HepG2 (cell line): ENCODE data around the gene THRB. TPM values are rescaled to one million over a fixed set of nuclear protein-coding genes. Genes with fewer than 3 reads are reported as not detected.

ENCODE experiments used
- ASH2L ChIP-seq: fragments of 300-600, 200-600 bp; sonication (generic); IDR thresholded peaks from 2 replicates; pipeline ENCODE4 v1.7.0; 2017; ENCODE audit warnings: low read depth, mild to moderate bottlenecking, moderate library complexity, mixed read lengths, low read length; ENCODE audit not compliant: insufficient read length
- CEBPG ChIP-seq: IDR thresholded peaks from 2 replicates; pipeline ENCODE4 v1.6.1; 2016
- IKZF1 ChIP-seq: fragments of 450-650 bp; IDR thresholded peaks from 2 replicates; pipeline ENCODE4 v1.7.1; 2016
- MLLT10 ChIP-seq: sonication (generic); formaldehyde crosslinking; IDR thresholded peaks from 2 replicates; pipeline ENCODE4 v1.4.0; 2020; ENCODE audit warnings: missing genetic modification reagents
- POLR2A ChIP-seq, 2 experiments: IDR thresholded peaks; 2 replicates each; pipeline ENCODE4 v1.6.1; 2011; ENCODE audit warnings: low read depth in 2 of 2, low read length in 2 of 2, mild to moderate bottlenecking in 1 of 2, moderate library complexity in 1 of 2; ENCODE audit not compliant: insufficient read depth in 1 of 2
- RXRB ChIP-seq: IDR thresholded peaks from 2 replicates; pipeline ENCODE4 v1.6.1; 2016; ENCODE audit warnings: borderline replicate concordance, missing genetic modification reagents, missing compliant biosample characterization
- SOX13 ChIP-seq, 3 experiments: fragments of 450-650 bp in 1 of 3; sonication (generic) in 1 of 3; formaldehyde crosslinking in 1 of 3; IDR thresholded peaks in 2 of 3; conservative IDR thresholded peaks in 1 of 3; 2 replicates each; pipeline versions ENCODE4 v1.5.0 to v1.6.1; 2016 to 2020; ENCODE audit warnings: antibody characterized with exemption in 1 of 3, mild to moderate bottlenecking in 1 of 3, missing compliant biosample characterization in 1 of 3, missing genetic modification reagents in 1 of 3, moderate library complexity in 1 of 3
- U2AF2 ChIP-seq: fragments of 200-400 bp; formaldehyde crosslinking; IDR thresholded peaks from 2 replicates; pipeline ENCODE4 v1.6.1; 2017; ENCODE audit warnings: low read depth, mild to moderate bottlenecking, low read length
- ZC3H4 ChIP-seq: sonication (generic); formaldehyde crosslinking; IDR thresholded peaks from 2 replicates; pipeline ENCODE4 v1.4.0; 2020; ENCODE audit warnings: missing genetic modification reagents, borderline replicate concordance
- ZNF3 ChIP-seq: IDR thresholded peaks from 2 replicates; pipeline ENCODE4 v1.7.0; 2017; ENCODE audit warnings: inconsistent platforms
- ZNF432 ChIP-seq: sonication (generic); formaldehyde crosslinking; IDR thresholded peaks from 2 replicates; pipeline ENCODE4 v1.5.0; 2020; ENCODE audit warnings: missing genetic modification reagents, mild to moderate bottlenecking, borderline replicate concordance
- polyA plus RNA-seq, 8 experiments: library from polyadenylated mRNA; depleted of rRNA in 3 of 8; stranded (reverse) in 7 of 8; unstranded in 1 of 8; fragments of >200 nt; fragmentation: Illumina TruSeq in 4 of 8; extraction: Trizol in 4 of 8; gene quantifications; 2 replicates each; pipeline versions ENCODE4 v1.2.1 to v1.2.3, GENCODE V29; 2011 to 2016; ENCODE audit warnings: low read depth in 4 of 8, missing spikeins in 1 of 8, mixed read lengths in 1 of 8; ENCODE audit not compliant: insufficient read depth in 1 of 8
- total RNA-seq, 5 experiments: library from RNA; depleted of rRNA; stranded (reverse); fragments of >200 nt; fragmentation: Illumina TruSeq; extraction: Trizol; gene quantifications; 2 replicates each; pipeline ENCODE4 v1.2.3, GENCODE V29; 2016; ENCODE audit warnings: low read depth in 1 of 5
- TF ChIP-seq, protein P1 (sequence below): sonication (generic); formaldehyde crosslinking; IDR thresholded peaks from 2 replicates; pipeline ENCODE4 v1.9.0; 2021; ENCODE audit warnings: missing genetic modification reagents, borderline replicate concordance
- TF ChIP-seq, protein P2 (sequence below): sonication (generic); formaldehyde crosslinking; IDR thresholded peaks from 2 replicates; pipeline ENCODE4 v1.5.0; 2020; ENCODE audit warnings: missing genetic modification reagents, mild to moderate bottlenecking, borderline replicate concordance
- TF ChIP-seq, protein P3 (sequence below): sonication (generic); formaldehyde crosslinking; IDR thresholded peaks from 2 replicates; pipeline ENCODE4 v1.5.1; 2020; ENCODE audit warnings: mild to moderate bottlenecking, missing genetic modification reagents, borderline replicate concordance
- TF ChIP-seq, protein P4 (sequence below): sonication (generic); formaldehyde crosslinking; IDR thresholded peaks from 2 replicates; pipeline ENCODE4 v1.8.1; 2023; ENCODE audit warnings: mild to moderate bottlenecking, missing genetic modification reagents
- TF ChIP-seq, protein P5 (sequence below): sonication (generic); formaldehyde crosslinking; IDR thresholded peaks from 2 replicates; pipeline ENCODE4 v1.5.0; 2020; ENCODE audit warnings: mild to moderate bottlenecking, missing genetic modification reagents

Gene THRB
- total and polyA plus RNA-seq, 2 of the 13 experiments (the other 11 are each of a cell fraction or from before 2014, with no cell fraction given): 4.7 to 22.7 TPM

DNA sequence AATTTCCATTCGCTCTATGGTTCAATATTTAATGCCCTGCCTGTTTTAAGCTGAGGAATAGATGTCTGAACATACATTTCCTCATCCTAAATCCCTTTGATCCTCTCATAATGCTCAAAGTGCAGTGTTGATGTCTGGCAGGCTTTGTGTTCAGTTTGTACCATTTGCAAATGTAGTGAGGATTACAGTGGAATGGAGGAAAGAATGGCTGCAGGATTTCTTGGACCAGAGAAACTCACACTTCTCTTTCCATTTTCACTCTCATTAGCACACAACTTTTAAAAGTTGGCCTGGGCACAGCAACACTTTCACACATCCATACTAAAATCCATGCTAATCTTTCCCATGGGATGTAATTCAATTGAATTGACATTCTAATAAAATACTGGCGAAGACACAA lies 28.6 kb upstream of the THRB start (continued):
- TF ChIP-seq, protein P1, sequence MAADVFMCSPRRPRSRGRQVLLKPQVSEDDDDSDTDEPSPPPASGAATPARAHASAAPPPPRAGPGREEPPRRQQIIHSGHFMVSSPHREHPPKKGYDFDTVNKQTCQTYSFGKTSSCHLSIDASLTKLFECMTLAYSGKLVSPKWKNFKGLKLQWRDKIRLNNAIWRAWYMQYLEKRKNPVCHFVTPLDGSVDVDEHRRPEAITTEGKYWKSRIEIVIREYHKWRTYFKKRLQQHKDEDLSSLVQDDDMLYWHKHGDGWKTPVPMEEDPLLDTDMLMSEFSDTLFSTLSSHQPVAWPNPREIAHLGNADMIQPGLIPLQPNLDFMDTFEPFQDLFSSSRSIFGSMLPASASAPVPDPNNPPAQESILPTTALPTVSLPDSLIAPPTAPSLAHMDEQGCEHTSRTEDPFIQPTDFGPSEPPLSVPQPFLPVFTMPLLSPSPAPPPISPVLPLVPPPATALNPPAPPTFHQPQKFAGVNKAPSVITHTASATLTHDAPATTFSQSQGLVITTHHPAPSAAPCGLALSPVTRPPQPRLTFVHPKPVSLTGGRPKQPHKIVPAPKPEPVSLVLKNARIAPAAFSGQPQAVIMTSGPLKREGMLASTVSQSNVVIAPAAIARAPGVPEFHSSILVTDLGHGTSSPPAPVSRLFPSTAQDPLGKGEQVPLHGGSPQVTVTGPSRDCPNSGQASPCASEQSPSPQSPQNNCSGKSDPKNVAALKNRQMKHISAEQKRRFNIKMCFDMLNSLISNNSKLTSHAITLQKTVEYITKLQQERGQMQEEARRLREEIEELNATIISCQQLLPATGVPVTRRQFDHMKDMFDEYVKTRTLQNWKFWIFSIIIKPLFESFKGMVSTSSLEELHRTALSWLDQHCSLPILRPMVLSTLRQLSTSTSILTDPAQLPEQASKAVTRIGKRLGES (CRISPR knock-in tag): no peak
- TF ChIP-seq SOX13 (IDR thresholded peaks at IDR 0.05) (no peak), SOX13 (CRISPR knock-in tag; conservative IDR thresholded peaks at IDR 0.05 in 1 of 2, IDR thresholded peaks at IDR 0.05 in 1 of 2) (peak in 1 of 2 experiments; percentile 68; a peak in 2 of 4 replicates), RXRB (CRISPR knock-in tag) (peak; percentile 57), CEBPG (CRISPR knock-in tag) (peak; percentile 52), ZNF432 (CRISPR knock-in tag) (no peak), ZNF3 (CRISPR knock-in tag) (no peak), ASH2L (peak; percentile 13), MLLT10 (CRISPR knock-in tag) (no peak), ZC3H4 (CRISPR knock-in tag) (no peak), POLR2A (IDR thresholded peaks at IDR 0.05; ENCODE audit: insufficient read depth in 1 of 2, low read depth in 2 of 2, low read length in 2 of 2) (peak in 1 of 2 experiments; percentile 46; a peak in 2 of 4 replicates), U2AF2 (no peak), IKZF1 (no peak)
- TF ChIP-seq, protein P2, sequence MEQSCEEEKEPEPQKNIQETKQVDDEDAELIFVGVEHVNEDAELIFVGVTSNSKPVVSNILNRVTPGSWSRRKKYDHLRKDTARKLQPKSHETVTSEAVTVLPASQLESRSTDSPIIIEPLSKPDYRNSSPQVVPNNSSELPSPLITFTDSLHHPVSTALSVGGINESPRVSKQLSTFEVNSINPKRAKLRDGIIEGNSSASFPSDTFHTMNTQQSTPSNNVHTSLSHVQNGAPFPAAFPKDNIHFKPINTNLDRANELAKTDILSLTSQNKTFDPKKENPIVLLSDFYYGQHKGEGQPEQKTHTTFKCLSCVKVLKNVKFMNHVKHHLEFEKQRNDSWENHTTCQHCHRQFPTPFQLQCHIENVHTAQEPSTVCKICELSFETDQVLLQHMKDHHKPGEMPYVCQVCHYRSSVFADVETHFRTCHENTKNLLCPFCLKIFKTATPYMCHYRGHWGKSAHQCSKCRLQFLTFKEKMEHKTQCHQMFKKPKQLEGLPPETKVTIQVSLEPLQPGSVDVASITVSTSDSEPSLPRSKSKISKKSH (CRISPR knock-in tag): no peak
- TF ChIP-seq, protein P3, sequence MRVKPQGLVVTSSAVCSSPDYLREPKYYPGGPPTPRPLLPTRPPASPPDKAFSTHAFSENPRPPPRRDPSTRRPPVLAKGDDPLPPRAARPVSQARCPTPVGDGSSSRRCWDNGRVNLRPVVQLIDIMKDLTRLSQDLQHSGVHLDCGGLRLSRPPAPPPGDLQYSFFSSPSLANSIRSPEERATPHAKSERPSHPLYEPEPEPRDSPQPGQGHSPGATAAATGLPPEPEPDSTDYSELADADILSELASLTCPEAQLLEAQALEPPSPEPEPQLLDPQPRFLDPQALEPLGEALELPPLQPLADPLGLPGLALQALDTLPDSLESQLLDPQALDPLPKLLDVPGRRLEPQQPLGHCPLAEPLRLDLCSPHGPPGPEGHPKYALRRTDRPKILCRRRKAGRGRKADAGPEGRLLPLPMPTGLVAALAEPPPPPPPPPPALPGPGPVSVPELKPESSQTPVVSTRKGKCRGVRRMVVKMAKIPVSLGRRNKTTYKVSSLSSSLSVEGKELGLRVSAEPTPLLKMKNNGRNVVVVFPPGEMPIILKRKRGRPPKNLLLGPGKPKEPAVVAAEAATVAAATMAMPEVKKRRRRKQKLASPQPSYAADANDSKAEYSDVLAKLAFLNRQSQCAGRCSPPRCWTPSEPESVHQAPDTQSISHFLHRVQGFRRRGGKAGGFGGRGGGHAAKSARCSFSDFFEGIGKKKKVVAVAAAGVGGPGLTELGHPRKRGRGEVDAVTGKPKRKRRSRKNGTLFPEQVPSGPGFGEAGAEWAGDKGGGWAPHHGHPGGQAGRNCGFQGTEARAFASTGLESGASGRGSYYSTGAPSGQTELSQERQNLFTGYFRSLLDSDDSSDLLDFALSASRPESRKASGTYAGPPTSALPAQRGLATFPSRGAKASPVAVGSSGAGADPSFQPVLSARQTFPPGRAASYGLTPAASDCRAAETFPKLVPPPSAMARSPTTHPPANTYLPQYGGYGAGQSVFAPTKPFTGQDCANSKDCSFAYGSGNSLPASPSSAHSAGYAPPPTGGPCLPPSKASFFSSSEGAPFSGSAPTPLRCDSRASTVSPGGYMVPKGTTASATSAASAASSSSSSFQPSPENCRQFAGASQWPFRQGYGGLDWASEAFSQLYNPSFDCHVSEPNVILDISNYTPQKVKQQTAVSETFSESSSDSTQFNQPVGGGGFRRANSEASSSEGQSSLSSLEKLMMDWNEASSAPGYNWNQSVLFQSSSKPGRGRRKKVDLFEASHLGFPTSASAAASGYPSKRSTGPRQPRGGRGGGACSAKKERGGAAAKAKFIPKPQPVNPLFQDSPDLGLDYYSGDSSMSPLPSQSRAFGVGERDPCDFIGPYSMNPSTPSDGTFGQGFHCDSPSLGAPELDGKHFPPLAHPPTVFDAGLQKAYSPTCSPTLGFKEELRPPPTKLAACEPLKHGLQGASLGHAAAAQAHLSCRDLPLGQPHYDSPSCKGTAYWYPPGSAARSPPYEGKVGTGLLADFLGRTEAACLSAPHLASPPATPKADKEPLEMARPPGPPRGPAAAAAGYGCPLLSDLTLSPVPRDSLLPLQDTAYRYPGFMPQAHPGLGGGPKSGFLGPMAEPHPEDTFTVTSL (CRISPR knock-in tag): 0 out of 2 replicates have a peak, but pooled peaks have one; percentile 25
- TF ChIP-seq, protein P4, sequence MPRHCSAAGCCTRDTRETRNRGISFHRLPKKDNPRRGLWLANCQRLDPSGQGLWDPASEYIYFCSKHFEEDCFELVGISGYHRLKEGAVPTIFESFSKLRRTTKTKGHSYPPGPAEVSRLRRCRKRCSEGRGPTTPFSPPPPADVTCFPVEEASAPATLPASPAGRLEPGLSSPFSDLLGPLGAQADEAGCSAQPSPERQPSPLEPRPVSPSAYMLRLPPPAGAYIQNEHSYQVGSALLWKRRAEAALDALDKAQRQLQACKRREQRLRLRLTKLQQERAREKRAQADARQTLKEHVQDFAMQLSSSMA (CRISPR knock-in tag): no peak
- TF ChIP-seq, protein P5, sequence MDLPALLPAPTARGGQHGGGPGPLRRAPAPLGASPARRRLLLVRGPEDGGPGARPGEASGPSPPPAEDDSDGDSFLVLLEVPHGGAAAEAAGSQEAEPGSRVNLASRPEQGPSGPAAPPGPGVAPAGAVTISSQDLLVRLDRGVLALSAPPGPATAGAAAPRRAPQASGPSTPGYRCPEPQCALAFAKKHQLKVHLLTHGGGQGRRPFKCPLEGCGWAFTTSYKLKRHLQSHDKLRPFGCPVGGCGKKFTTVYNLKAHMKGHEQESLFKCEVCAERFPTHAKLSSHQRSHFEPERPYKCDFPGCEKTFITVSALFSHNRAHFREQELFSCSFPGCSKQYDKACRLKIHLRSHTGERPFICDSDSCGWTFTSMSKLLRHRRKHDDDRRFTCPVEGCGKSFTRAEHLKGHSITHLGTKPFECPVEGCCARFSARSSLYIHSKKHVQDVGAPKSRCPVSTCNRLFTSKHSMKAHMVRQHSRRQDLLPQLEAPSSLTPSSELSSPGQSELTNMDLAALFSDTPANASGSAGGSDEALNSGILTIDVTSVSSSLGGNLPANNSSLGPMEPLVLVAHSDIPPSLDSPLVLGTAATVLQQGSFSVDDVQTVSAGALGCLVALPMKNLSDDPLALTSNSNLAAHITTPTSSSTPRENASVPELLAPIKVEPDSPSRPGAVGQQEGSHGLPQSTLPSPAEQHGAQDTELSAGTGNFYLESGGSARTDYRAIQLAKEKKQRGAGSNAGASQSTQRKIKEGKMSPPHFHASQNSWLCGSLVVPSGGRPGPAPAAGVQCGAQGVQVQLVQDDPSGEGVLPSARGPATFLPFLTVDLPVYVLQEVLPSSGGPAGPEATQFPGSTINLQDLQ (CRISPR knock-in tag): no peak
